Frontal cortex (tissue), 4 donors: ENCODE data around the gene C19orf44. TPM values are rescaled to one million over a fixed set of nuclear protein-coding genes. Genes with fewer than 3 reads are reported as not detected.

Experiments used
- DNase-seq, 2 donors: peaks; one replicate each; pipeline ENCODE4 v3.0.0; 2012; ENCODE audit warnings: low spot score in 2 of 2
- FAIRE-seq: peaks from 2 replicates; lab custom pipeline; 2012; peaks lifted over from hg19 to GRCh38; lab: Jason Lieb, UNC
- small RNA-seq: library from RNA; depleted of rRNA; stranded (forward); fragments of <200 nt; gene quantifications from one replicate; pipeline ENCODE3, GENCODE V24; 2014
- total RNA-seq: library from RNA; depleted of rRNA; stranded (reverse); fragments of >200 nt; gene quantifications from one replicate; pipeline ENCODE4 v1.2.3, GENCODE V29; 2014
- donor health status: control.
- donor health status: control.
- donor health status: control.

The C19orf44 gene
- total RNA-seq, 1 donor from 2014 or later = 3.3 TPM

GRCh38 chr19:16564842-16565241 lies 68.6 kb downstream of the C19orf44 start:
- no peak for FAIRE-seq
- DNase-seq = no peak

DNA sequence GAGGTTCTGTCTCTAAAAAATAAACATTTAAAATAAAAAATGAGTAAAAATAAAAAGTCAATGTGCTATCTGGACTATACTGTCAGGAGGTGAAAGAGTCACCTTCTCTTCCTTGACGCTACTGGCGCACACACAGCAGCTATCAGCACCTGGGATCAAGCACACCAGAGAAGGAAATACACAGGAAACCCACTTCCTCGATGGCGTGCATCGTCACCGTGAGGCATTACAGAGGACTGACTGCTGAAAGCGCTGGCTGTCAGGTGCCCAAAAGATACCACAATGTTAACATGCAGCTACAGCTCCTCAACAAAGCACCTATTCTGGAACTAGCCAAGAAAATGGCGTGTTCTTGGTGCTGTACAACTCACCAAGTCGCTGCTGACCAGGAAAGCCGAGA lies 70.0 kb downstream of the C19orf44 start:
- DNase-seq (no peak), FAIRE-seq (no peak)

DNA sequence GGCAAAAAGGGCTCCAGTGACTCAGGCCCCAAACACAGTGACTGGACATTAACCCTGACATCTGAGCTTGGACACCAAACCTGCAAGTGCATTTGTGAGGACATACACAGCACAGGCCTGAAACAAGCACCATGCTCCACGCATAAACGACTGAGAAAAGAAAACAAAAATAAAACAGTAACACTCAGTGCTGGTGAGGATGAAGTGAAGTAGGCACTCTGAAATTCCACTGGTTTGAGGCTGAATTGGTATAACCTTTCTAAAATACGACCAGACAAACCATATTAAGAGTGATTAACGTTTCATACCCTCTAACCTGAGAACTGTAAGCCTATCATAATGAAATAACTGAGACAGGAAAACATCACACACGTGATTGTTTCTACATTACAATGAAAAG lies 70.5 kb downstream of the C19orf44 start:
- FAIRE-seq = no peak
- no peak for DNase-seq

DNA sequence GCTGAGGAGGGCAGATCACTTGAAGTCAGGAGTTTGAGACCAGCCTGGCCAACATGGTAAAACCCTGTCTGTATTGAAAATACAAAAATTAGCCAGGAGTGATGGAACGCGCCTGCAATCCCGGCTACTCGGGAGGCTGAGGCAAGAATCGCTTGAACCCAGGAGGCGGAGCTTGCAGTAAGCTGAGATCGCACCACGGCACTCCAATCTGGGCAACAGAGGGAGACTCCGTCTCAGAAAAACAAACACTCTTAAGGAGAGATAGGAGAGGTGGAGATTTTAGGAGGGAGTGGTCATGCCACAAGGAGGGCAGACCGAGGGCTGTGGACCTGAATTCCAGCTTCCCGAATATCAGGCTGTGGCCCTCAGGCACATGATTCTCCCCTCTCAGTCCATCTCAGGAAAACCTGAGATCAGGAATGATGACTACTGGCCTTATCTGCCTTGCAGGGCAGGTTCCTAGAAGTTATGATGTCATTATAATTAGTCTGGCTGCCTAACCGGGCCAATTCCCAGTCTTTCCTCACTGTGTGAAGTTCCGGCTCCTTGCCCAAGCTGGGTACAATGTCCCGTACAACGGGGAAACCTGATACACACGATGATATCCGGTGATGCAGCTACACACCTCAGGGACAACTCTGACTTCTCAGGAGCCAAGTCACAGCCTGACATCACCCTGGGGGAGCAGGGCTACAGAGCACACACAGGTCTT lies 73.6 kb downstream of the C19orf44 start:
- no peak for DNase-seq
- no peak for FAIRE-seq

Small RNA genes lying within 50 kb of the gene (small RNA-seq; reads per million reads assigned to genes)
- not detected for gene RN7SL146P

Other genes starting within 250 kb of the C19orf44 start
- 2.4 TPM for gene KLF2, start 171.6 kb upstream of the C19orf44 start, total RNA-seq
- gene EPS15L1, start 24.4 kb upstream of the C19orf44 start, total RNA-seq = 15.1 TPM
- gene CALR3, start 227 bp upstream of the C19orf44 start, total RNA-seq = not detected
- 5.3 TPM for gene CHERP, start 46.0 kb downstream of the C19orf44 start, total RNA-seq
- 22.8 TPM for gene SLC35E1, start 76.0 kb downstream of the C19orf44 start, total RNA-seq
- 3.7 TPM for gene MED26, start 131.8 kb downstream of the C19orf44 start, total RNA-seq
- gene SMIM7, start 163.8 kb downstream of the C19orf44 start, total RNA-seq = 41.6 TPM
- 8.6 TPM for gene TMEM38A, start 164.7 kb downstream of the C19orf44 start, total RNA-seq
- 0.41 TPM for gene NWD1, start 223.5 kb downstream of the C19orf44 start, total RNA-seq